Measurements from ENCODE around the gene DDX50. TPM values are rescaled to one million over a fixed set of nuclear protein-coding genes. Genes with fewer than 3 reads are reported as not detected.

DDX50 gene
- total and polyA plus RNA-seq, 2 experiments from 2014 or later, result 19.5 to 40.9 TPM

DNA sequence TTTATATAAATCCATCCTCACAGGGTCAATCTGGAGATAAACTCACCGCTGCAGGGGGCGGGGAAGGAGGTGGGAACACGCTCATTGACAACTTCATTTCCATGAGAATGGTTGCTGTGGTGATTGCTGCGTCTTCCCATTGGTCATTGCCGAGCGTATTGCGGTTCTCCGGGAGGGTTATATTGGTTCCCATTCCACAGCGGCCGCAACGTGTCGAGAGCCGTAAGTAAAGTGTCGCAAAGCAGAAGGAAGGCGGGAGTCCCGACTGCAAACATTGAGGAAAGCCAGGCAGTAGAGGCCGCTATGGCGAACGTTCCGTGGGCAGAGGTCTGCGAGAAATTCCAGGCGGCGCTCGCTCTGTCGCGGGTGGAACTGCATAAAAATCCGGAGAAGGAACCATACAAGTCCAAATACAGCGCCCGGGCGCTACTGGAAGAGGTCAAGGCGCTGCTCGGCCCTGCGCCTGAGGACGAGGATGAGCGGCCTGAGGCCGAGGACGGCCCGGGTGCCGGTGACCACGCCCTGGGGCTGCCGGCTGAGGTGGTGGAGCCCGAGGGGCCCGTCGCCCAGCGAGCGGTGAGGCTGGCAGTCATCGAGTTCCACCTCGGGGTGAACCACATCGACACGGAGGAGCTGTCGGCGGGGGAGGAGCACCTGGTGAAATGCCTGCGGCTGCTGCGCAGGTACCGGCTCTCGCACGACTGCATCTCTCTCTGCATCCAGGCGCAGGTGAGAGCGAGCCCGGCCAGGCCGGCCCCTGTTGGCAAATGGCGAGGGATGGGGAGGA, 87.6 kb downstream of the DDX50 start, which contains the start of gene KIFBP:
TSS of gene KIFBP (plus strand) at position 274 of the 787 bp plus-strand sequence. CDS start at position 304, 30 bp downstream.
- no peaks in the 10 kb centered on the region for H4K20me1 ChIP-seq (ENCODE audit: insufficient read depth, poor library complexity, severe bottlenecking)
- TF ChIP-seq EZH2phosphoT487 (IDR thresholded peaks at IDR 0.05; ENCODE audit: low read depth, severe bottlenecking, unreplicated experiment), result no peak
- TF ChIP-seq, protein P1, sequence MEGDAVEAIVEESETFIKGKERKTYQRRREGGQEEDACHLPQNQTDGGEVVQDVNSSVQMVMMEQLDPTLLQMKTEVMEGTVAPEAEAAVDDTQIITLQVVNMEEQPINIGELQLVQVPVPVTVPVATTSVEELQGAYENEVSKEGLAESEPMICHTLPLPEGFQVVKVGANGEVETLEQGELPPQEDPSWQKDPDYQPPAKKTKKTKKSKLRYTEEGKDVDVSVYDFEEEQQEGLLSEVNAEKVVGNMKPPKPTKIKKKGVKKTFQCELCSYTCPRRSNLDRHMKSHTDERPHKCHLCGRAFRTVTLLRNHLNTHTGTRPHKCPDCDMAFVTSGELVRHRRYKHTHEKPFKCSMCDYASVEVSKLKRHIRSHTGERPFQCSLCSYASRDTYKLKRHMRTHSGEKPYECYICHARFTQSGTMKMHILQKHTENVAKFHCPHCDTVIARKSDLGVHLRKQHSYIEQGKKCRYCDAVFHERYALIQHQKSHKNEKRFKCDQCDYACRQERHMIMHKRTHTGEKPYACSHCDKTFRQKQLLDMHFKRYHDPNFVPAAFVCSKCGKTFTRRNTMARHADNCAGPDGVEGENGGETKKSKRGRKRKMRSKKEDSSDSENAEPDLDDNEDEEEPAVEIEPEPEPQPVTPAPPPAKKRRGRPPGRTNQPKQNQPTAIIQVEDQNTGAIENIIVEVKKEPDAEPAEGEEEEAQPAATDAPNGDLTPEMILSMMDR (IDR thresholded peaks at IDR 0.05; ENCODE audit: poor library complexity), result peak; percentile 73
- no peaks in the 10 kb centered on the region for H3K36me3 ChIP-seq (replicated peaks; ENCODE audit: insufficient read depth, low read depth)
- H2AFZ ChIP-seq, result peak within 1 kb of the TSS; percentile 46
- peaks cover 46% of the 10 kb centered on the region for H3K79me2 ChIP-seq
- H3K4me2 ChIP-seq, result peak within 1 kb of the TSS; percentile 84
- WGBS (ENCODE audit: low lambda C conversion rate, missing lambda C conversion rate), result under 1% methylated on average over 57 of the region's 62 CpGs
- no peaks in the 10 kb centered on the region for H3K9me2 ChIP-seq (replicated peaks; ENCODE audit: insufficient read depth)
- H3K9me3 ChIP-seq (ENCODE audit: low read depth), result no peaks in the 10 kb centered on the region
- H3K4me3 ChIP-seq, result peak within 1 kb of the TSS; percentile 57
- peaks cover 17% of the 10 kb centered on the region for H3K4me1 ChIP-seq (ENCODE audit: insufficient read depth)
- peak within 1 kb of the TSS; percentile 79 for H3K27ac ChIP-seq
- no peaks in the 10 kb centered on the region for H3K27me3 ChIP-seq
- DNase-seq (ENCODE audit: low spot score), result peak; percentile 96

GRCh38 chr10:68989317-68989990, 88.3 kb downstream of the DDX50 start:
- Histone ChIP-seq H3K9me3 (ENCODE audit: low read depth) (no peaks in the 10 kb centered on the region), H3K4me3 (peak overlapping the region; percentile 57), H3K4me1 (ENCODE audit: insufficient read depth) (peaks cover 17% of the 10 kb centered on the region), H3K79me2 (peaks cover 54% of the 10 kb centered on the region), H4K20me1 (ENCODE audit: insufficient read depth, poor library complexity, severe bottlenecking) (no peaks in the 10 kb centered on the region), H2AFZ (peak overlapping the region; percentile 46), H3K27me3 (no peaks in the 10 kb centered on the region), H3K27ac (peak overlapping the region; percentile 79), H3K36me3 (replicated peaks; ENCODE audit: insufficient read depth, low read depth) (no peaks in the 10 kb centered on the region), H3K4me2 (peak overlapping the region; percentile 84), H3K9me2 (replicated peaks; ENCODE audit: insufficient read depth) (no peaks in the 10 kb centered on the region)
- DNase-seq (ENCODE audit: low spot score), result no peak
- no peak for TF ChIP-seq EZH2phosphoT487 (IDR thresholded peaks at IDR 0.05; ENCODE audit: low read depth, severe bottlenecking, unreplicated experiment)
- TF ChIP-seq, protein P1 (IDR thresholded peaks at IDR 0.05; ENCODE audit: poor library complexity), result no peak
- TF ChIP-seq EZH2 (IDR thresholded peaks at IDR 0.05; ENCODE audit: borderline replicate concordance), result no peak
- WGBS (ENCODE audit: low lambda C conversion rate, missing lambda C conversion rate), result 22% methylated on average over 22 of the region's 22 CpGs

- DNase-seq (ENCODE audit: low spot score), result peak; percentile 45
- Histone ChIP-seq H4K20me1 (ENCODE audit: insufficient read depth, poor library complexity, severe bottlenecking) (peaks cover 9% of the 10 kb centered on the region), H3K27ac (no peak overlapping the region), H3K4me2 (peak overlapping the region; percentile 56), H3K27me3 (no peaks in the 10 kb centered on the region), H3K9me3 (ENCODE audit: low read depth) (no peaks in the 10 kb centered on the region), H3K36me3 (replicated peaks; ENCODE audit: insufficient read depth, low read depth) (no peaks in the 10 kb centered on the region), H3K79me2 (peaks cover 88% of the 10 kb centered on the region), H2AFZ (no peak overlapping the region), H3K4me3 (no peak overlapping the region), H3K4me1 (ENCODE audit: insufficient read depth) (peaks cover 17% of the 10 kb centered on the region), H3K9me2 (replicated peaks; ENCODE audit: insufficient read depth) (no peaks in the 10 kb centered on the region)
- 66% methylated on average over 2 of the region's 2 CpGs for WGBS (ENCODE audit: low lambda C conversion rate, missing lambda C conversion rate)
- TF ChIP-seq EZH2phosphoT487 (IDR thresholded peaks at IDR 0.05; ENCODE audit: low read depth, severe bottlenecking, unreplicated experiment), result no peak
- TF ChIP-seq, protein P1 (IDR thresholded peaks at IDR 0.05; ENCODE audit: poor library complexity), result no peak
These were observed 91.7 kb downstream of the DDX50 start for GRCh38 chr10:68992636-68993440.

Small RNAs within 50 kb of the gene (small RNA-seq; reads per million reads assigned to genes)
- not detected for gene RNU6-571P

Other genes starting within 250 kb of the DDX50 start
- 51.3 and 62.3 TPM in 2 replicates for gene CCAR1, start 180.1 kb upstream of the DDX50 start, total RNA-seq
- 58.9 and 61.8 TPM in 2 replicates for gene CCAR1, start 180.1 kb upstream of the DDX50 start, polyA plus RNA-seq
- 5.5 and 6.4 TPM in 2 replicates for gene STOX1, start 73.8 kb upstream of the DDX50 start, total RNA-seq
- gene STOX1, start 73.8 kb upstream of the DDX50 start, polyA plus RNA-seq, result 1.6 and 3.7 TPM in 2 replicates
- gene DDX21, start 54.9 kb downstream of the DDX50 start, total RNA-seq, result 55.6 and 55.7 TPM in 2 replicates
- 15.8 and 17.0 TPM in 2 replicates for gene DDX21, start 54.9 kb downstream of the DDX50 start, polyA plus RNA-seq
- 32.6 and 40.5 TPM in 2 replicates for gene KIFBP, start 87.5 kb downstream of the DDX50 start, total RNA-seq
- gene KIFBP, start 87.5 kb downstream of the DDX50 start, polyA plus RNA-seq, result 33.8 and 35.1 TPM in 2 replicates
- 0.68 and 2.5 TPM in 2 replicates for gene SRGN, start 186.8 kb downstream of the DDX50 start, total RNA-seq
- gene SRGN, start 186.8 kb downstream of the DDX50 start, polyA plus RNA-seq, result 0.36 TPM in 1 of 2 replicates, not detected in the other
- gene VPS26A, start 222.9 kb downstream of the DDX50 start, total RNA-seq, result 51.7 and 57.6 TPM in 2 replicates
- gene VPS26A, start 222.9 kb downstream of the DDX50 start, polyA plus RNA-seq, result 58.7 and 71.2 TPM in 2 replicates